GM21619 (cell line): Measurements from ENCODE around the gene HSPA12B.

Experiments used
- ATAC-seq: cut with Tn5 transposase; IDR thresholded peaks from one replicate; pipeline ENCODE4 v1.9.1; 2021; ENCODE audit not compliant: unreplicated experiment

HSPA12B gene

DNA sequence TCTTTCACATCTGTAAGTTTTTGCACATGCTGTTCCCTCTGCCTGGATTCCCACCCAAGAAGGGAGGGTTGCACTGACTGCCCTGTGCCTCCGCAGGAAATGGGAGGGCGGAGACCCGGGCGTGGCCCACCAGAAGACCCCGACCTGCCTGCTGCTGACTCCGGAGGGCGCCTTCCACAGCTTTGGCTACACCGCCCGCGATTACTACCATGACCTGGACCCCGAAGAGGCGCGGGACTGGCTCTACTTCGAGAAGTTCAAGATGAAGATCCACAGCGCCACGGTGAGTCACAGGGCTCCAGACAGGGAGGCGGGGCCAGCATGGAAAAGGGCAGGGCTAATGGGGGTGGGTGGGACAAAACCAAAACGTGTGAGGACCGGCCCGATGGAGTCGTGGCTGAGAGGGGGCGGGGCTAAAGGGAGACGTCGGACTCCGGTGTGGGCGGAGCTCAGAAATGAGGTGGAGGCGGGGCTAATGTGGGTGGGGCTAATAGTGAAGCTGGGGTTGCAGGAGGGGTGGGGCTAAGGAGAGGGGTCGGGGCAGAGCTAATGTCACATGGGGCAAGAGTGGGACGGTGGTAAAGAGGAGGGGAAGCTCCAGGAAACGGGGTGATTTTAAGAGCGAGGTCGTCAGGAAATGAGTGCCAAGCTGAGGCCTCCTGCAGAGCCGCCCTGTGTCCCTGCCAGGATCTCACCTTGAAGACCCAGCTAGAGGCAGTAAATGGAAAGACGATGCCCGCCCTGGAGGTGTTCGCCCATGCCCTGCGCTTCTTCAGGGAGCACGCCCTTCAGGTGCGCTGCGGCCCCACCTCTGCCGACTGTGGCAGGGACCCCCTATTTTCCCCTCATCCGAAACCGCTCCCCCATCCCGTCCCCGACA lies 12.6 kb downstream of the HSPA12B start:
- ATAC-seq, result no peak

DNA sequence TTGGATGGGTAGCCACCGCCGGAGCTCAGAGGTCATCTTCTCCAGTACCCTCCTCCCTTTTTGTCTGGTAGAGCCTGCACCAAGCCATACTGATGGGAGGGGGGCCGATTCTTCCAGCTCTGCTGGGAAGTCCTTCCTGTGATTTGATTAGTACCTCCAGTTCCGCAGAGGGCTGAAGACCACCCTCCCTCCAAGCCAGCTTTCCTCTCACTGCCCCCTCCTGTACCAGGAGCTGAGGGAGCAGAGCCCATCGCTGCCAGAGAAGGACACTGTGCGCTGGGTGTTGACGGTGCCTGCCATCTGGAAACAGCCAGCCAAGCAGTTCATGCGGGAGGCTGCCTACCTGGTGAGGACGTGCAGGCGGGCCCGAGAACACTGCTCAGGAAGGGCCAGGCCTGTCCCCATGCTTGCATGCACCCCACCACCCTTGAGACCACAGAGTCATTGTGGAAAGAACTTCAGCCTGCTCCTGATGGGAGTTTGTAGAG lies 13.2 kb downstream of the HSPA12B start:
- ATAC-seq, result no peak

GRCh38 chr20:3747471-3747870 lies 15.0 kb downstream of the HSPA12B start:
- no peak for ATAC-seq

DNA sequence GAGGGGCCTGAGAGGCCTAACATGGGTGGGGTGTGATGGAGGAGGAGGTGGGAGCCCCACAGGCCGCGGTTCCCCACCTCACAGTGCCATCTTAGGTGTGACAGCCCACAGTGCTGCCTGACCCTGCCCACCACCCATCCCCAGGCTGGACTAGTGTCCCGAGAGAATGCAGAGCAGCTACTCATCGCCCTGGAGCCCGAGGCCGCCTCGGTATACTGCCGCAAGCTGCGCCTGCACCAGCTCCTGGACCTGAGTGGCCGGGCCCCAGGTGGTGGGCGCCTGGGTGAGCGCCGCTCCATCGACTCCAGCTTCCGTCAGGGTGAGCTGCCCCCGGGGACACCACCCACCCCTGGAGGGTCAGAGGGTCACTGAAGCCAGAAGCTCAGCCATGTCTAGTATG lies 15.6 kb downstream of the HSPA12B start:
- no peak for ATAC-seq

DNA sequence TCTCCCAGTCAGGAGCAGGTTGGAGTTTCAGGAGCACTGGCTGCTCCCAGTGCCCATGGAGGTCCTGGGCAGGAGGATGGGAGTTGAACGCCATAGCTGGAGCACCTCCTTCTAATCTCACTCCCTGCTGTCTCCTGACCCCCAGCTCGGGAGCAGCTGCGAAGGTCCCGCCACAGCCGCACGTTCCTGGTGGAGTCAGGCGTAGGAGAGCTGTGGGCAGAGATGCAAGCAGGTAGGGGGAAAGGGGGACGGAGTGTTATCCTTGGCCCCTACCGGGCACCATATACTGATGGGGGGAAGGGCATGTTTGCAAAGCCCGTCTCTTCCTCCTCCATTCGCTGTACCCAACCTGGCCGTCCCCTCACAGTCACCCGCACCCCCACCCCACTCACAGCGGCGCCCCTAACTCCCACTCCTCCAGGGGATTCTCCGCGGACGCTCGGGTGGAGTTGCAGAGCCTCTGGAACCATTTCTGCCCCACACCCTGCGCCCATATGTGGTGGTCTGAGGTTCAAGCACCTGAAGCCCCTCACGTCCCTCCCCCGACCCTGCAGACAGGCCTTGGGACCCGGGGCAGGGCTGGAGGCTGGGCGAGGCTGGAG lies 16.7 kb downstream of the HSPA12B start:
- no peak for ATAC-seq

- ATAC-seq, result no peak
These were observed 17.4 kb downstream of the HSPA12B start for GRCh38 chr20:3749689-3750531.

DNA sequence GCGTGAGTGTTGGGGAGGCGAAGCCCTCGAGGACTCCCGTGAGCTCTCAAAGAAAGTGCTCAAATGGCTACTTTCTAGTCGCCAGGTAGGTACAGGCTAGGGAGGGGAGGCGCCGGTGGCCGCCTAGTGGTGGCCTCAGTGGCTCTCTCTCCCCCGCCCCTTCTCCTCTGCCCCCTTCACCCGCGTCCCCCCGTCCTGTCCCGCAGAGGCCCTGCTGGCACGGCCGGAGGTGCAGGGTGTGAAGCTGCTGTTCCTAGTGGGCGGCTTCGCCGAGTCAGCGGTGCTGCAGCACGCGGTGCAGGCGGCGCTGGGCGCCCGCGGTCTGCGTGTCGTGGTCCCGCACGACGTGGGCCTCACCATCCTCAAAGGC lies 18.8 kb downstream of the HSPA12B start:
- ATAC-seq, result no peak

DNA sequence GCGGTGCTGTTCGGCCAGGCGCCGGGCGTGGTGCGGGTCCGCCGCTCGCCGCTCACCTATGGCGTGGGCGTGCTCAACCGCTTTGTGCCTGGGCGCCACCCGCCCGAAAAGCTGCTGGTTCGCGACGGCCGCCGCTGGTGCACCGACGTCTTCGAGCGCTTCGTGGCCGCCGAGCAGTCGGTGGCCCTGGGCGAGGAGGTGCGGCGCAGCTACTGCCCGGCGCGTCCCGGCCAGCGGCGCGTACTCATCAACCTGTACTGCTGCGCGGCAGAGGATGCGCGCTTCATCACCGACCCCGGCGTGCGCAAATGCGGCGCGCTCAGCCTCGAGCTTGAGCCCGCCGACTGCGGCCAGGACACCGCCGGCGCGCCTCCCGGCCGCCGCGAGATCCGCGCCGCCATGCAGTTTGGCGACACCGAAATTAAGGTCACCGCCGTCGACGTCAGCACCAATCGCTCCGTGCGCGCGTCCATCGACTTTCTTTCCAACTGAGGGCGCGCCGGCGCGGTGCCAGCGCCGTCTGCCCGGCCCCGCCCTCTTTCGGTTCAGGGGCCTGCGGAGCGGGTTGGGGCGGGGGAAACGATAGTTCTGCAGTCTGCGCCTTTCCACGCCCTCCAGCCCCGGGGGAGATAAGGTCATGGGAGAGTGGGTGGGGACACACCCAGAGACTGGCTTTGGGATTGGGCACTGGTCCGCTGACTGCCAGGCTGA lies 19.3 kb downstream of the HSPA12B start:
- ATAC-seq, result no peak

GRCh38 chr20:3752386-3752759 lies 19.9 kb downstream of the HSPA12B start:
- ATAC-seq, result no peak

DNA sequence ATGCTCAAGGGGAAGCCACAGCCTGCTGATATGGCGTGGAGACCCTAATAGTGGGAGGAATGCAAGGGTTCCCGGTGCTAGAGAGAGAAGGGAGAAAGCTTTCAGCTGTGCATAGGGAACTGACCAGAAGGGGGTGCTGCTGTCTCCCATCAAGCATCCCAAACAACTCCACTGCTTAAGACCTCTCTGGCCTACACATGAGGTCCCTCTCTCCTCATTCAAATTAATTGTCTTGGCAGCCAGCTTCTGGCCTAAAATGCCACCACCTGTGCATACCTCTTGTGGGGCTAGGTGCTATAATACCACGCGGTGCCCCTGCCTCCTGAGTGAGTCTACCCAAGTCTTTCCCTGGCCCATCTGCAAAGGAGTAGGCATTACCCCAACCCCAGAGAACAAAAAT lies 20.6 kb downstream of the HSPA12B start:
- ATAC-seq, result peak; percentile 55

- no peak for ATAC-seq
These were observed 21.2 kb downstream of the HSPA12B start for GRCh38 chr20:3753501-3754275.

GRCh38 chr20:3754276-3754630 lies 21.8 kb downstream of the HSPA12B start:
- no peak for ATAC-seq

DNA sequence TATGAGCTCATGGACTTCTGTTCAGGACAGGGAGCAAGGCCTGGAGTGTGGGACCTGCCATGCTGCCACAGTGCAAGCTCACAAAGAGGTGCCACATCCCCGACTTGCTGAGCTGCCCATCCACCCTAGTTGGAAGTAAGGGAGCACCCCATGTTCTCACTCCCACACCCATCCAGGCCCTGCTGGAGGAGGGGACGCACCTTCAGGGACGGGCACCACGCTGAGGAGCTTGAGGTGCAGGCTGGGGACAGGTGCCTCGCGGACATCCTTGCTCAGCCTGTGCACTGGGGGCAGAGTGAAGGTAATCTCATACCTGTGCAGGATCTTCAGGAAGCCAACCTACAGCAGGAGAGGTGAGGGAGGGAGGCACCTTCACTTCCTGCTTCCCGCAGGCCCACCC lies 22.8 kb downstream of the HSPA12B start:
- ATAC-seq, result no peak

DNA sequence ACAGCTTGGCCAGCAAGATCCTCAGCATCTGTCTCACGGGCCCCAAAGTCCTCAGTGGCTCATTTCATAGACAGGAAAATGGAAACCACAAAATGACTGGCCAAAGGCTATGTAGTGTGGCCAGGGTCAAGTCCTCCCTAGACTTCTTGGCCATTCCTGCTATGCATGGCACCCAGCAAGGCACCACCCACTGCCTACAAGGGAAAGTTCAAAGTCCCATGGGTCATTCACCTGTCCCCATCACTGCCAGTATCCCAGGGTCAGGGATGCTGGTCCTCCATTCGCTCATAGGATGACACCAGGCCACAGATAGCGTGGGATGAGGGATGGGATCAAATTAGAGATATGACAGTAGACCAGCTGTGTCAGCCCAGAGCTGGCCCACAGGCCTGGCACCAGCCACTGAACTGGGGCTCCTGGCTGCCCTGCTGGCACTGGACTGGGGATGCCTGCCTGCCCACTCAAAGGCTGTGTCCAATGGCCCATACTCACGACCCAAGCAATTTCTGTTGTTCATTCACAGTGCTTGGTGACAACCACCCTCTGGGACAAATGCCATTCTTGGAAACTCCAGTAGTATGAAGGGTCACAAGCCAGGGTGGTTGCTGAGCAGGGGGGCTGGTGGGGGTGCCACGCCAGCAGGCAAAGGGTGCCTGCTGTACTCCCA lies 23.5 kb downstream of the HSPA12B start:
- no peak for ATAC-seq

DNA sequence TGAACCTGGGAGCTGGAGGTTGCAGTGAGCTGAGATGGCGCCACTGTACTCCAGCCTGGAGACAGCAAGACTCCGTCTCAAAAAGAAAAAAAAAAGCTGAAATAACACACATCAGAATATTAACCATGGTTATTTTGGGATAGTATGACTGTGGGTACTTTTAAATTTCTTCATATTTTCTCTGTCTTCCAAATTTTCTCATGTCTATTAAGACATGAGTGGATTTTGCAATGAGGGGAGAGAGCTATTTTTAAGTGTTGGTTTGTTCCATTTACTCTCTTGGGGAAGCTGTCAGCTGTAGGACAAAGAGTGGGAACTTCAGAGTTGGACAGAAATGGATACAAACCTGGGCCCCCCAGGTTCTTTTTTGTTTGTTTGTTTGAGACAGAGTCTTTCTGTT lies 24.8 kb downstream of the HSPA12B start:
- ATAC-seq, result no peak

DNA sequence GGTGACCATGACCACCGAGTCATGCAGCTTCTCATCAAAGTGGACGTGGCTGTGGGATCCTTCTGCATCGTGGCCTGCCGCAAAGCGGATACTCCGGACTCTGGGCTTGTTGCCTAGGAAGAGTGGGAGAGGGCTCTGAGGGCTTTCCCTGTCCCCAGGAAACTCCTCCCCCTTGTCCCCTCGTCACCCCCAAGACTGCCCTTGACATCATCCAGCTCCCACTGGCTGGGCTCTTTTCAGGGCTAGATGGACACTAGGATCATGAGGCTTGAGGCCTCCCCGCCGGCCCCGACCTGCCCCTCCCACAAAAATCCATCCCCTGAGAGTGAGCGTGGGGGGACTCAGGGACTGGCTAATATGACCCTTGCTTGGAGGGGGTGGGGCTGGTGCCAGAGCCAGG lies 26.1 kb downstream of the HSPA12B start:
- no peak for ATAC-seq

DNA sequence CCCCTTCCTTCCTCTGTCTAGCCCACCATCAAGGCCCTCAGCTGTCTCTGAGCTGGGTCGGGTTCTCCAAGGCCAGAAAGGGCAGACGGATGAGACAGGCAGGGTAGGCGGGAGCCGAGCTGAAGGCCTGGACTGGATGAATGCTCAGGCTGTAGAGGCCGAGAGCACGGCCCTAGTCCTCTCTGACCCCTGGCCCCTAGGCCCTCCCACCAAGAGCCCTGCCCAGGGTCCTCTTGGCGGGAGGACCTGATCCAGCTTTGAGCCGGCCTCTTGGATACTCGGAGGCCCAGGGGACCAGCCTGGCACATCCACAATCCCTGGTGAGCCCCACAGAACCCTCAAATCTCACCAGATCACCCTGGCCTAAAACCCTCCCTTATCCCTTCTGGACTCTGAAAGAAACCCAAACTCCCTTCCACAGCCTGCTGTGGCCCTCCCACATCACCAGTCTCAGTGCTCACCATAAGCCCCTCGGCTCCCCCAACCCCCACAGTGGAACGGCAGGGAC lies 26.9 kb downstream of the HSPA12B start:
- ATAC-seq, result no peak

DNA sequence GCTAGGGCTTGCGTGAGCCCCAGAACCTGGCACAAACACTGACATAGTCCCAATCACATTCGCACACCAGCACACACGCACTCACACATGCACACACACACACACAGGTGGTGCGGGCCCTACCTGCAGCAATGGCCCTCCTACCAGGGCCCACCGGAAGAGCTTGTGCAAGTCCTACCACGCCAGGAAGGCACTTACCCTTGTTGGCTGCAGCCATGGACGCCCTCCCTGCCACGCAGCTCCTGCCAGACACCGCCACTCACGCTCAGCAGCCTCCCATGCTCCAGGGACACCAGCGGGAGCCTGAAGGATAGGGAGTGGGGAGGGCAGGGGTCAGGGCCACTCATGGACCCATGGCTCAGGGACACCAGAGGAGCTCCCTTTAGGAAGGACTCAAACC lies 27.4 kb downstream of the HSPA12B start:
- no peak for ATAC-seq

- ATAC-seq, result no peak
These were observed 28.3 kb downstream of the HSPA12B start for GRCh38 chr20:3760655-3761348.
